ENCODE measurements around the gene FOXP4.

FOXP4 gene, protein sequence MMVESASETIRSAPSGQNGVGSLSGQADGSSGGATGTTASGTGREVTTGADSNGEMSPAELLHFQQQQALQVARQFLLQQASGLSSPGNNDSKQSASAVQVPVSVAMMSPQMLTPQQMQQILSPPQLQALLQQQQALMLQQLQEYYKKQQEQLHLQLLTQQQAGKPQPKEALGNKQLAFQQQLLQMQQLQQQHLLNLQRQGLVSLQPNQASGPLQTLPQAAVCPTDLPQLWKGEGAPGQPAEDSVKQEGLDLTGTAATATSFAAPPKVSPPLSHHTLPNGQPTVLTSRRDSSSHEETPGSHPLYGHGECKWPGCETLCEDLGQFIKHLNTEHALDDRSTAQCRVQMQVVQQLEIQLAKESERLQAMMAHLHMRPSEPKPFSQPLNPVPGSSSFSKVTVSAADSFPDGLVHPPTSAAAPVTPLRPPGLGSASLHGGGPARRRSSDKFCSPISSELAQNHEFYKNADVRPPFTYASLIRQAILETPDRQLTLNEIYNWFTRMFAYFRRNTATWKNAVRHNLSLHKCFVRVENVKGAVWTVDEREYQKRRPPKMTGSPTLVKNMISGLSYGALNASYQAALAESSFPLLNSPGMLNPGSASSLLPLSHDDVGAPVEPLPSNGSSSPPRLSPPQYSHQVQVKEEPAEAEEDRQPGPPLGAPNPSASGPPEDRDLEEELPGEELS

DNA sequence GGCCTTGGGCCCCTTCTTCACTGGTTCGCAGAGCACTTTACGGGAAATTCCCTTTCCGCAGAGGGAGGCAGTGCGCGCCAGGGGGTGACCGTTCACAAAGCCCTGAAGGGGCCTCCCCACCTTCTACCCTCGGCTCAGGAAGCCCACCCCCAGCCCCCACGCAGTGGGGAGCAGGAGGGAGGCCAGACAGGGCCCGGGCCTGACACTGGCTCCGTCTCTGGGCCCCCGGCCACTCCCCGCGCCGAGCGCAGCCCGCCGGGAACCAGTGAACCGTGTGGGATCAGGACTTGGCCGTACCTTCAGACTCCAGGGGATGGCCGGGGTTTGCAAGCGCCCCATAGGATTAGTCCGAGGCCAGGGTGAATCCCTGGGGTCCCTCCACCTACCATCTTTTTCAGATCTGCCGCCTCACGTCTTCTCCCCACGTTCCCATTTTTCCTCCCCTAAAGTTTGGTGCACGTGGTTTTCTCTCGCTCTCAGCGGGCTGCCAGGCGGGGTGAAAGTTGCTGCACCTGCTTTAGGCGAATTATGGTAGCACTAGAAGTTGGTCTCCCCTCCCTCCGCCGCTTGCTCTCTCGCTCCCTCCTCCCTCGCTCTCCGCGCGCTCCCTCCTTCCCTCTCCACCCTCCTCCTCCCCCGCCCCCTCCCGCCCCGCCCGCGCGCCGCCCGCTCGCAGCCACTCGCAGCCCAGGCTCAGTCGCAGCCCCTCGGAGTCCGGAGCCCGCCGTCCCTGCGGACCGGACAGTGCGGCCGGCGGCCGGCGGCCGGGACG lies at the start of gene FOXP4:
Gene FOXP4, plus strand, starts transcription at position 679 of the 772 bp plus-strand sequence. CDS start 19,380 bp downstream, outside the sequence.
- no peak for FAIRE-seq

DNA sequence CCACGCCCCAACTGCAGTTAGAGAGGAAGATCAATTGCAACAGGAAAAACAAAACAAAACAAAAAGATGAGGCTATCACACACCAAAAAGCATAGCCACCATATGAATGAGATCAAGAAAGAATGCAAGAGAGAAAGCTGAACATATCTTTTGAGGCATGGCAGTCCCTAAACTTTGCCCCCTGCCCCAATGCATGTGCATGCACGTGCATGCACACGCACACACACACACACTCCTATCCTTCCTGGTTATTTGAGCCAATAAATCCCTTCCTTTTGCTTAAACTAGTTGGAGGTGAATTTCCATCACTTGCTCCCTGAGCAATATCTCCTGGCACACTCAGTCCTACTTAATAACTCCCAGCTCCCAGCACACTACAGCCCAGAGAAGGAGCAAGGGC lies 48.6 kb upstream of the FOXP4 start:
- FAIRE-seq = no peak

DNA sequence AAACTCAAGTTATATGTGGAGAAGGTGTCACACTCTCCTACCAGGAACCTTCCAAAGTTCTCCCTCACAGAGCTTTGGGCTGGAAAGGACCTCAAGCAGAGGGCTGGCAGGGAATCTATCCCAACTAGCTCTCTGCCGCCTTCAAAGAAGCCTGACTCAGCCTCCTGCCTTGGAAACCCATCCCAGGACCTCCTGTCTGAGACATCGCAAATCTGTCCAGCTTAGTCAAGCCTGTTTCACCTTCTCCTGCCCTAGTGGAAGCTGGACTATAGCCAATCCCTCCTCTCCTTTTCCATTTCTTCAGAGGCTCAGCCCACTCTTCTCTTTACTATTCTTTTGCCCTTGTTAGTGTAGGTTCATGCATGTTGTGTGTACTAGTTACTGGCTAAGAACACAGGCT lies 48.2 kb upstream of the FOXP4 start:
- no peak for FAIRE-seq

DNA sequence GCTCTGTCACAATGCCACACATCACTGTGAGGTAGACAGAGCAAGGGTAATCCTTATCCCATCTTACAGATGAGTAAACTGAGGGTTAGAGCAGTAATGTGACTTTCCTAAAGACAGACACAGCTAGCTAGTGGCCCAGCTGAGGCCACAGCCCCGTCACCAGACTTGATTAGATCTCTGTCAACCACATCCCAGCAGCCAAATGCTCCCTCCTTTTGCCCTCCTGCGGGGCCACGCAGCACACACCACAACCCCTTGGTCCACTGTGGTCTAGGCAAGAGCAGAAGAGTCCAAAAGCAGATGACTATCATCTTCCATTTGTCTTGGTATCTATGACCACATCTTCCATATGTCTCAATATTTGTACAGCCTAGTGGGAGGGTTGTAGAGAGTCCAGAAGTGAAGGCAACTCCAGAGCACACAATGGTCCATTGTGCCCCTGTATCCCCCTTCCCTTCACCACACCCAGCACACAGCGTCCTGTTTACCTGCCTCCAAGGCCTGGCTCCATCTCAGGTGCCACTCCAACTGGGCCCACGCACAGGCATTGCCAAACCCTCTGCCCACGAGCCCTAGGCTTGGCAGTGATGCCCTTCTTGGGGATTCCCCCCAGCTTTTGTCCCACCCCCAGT lies 47.1 kb upstream of the FOXP4 start:
- no peak for FAIRE-seq

DNA sequence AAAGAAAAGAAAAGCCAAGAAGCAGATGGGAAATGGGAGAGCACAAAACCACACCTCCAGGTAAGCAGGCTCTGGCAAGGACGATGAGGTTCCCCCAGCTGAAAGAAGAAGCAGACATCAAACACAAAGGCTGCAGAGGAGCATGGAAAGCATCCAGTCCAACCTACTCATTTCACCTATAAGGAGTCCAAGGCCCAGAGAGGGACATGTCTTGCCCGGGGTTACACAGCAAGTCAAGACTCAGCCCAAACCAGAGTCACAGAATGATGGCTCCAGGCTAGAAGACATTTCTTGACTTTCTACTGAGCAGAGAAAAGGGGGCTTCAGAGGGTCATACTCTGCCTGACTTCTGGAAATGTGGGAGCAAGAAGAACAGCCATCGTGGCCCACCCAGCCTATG lies 45.6 kb upstream of the FOXP4 start:
- no peak for FAIRE-seq

DNA sequence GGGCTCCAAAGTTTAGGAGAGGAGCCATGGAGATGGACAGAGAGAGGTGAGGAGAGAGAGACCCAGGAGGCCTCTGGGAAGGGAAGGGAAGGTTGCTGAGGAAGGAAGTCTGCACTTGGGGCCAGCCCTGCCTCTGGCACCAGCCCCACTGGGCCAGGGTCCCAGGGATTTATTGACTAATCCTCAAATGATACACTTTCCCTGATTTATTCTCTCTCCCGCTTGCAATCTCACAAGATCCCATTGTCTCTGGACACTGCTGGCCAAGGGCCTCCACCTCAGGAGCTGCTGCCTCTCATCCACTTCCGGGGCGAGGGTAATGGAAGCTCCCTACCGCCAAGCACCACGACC lies 43.6 kb upstream of the FOXP4 start:
- no peak for FAIRE-seq

DNA sequence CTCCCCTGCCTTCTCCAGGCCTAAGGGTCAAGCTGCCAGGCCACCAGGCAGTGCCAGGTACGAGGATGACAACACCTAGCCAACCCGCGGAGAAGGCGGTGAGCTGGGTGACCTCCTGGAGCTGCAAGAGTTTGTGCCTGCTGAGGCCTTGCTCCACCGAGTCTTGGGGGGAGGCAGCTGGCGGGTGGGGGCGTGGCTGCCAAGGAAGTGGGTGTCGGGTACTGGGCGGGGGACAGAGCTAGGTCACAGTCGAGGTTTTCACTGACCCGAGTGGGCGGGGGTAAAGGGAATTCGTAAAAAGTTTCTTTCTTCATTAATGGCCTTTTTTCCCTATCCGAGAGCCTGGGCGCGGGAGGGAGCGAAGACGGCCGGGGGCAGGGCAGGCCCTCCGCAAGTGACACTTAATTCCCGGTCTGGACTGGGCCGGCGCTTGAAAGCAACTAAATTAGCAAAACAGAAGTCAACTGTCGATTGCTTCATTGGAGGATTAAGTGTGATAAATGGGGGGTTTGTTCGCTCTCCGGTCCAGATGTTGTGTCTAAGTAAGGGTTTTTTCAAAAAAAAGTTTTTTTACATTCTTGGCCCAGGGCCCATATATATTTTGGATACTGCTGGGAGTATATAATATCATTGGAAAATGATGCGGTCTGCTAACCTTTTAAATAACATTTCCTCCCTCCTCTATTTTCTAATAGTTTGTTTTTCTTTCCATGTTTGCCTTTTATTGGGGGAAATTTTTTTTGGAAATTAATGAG lies 43.1 kb upstream of the FOXP4 start:
- FAIRE-seq = no peak

DNA sequence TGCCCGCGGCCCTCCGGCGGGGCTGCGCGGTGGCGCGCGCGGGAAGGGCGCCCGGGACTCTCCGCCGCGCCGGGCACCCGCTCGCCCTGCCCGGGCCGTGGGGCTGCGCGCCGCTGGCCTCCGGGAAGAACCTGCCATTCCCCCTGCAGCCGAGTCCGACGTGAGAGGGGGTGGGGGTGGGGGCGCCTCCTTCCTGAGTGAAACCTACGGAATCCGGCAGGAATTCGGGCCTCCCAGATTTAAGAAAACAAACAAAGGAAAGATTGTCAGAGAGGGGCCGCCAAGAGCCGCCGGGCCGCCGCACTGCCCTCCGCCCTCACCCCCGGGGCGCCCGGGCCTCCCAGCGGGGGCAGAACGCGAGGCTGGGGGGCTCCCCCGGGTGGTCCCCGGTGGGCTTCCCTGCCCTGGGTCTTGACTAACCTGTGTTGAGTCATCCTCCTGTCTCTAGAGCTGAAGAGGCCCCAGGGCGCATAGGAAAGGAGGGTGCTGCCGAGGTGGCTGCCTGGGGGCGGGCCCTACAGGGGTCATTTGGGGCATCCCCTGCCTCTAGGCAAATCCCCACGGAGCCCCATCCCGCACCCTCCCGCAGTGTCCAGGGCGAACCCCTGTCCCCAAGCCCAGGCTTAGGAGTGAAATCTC lies 42.2 kb upstream of the FOXP4 start:
- no peak for FAIRE-seq

DNA sequence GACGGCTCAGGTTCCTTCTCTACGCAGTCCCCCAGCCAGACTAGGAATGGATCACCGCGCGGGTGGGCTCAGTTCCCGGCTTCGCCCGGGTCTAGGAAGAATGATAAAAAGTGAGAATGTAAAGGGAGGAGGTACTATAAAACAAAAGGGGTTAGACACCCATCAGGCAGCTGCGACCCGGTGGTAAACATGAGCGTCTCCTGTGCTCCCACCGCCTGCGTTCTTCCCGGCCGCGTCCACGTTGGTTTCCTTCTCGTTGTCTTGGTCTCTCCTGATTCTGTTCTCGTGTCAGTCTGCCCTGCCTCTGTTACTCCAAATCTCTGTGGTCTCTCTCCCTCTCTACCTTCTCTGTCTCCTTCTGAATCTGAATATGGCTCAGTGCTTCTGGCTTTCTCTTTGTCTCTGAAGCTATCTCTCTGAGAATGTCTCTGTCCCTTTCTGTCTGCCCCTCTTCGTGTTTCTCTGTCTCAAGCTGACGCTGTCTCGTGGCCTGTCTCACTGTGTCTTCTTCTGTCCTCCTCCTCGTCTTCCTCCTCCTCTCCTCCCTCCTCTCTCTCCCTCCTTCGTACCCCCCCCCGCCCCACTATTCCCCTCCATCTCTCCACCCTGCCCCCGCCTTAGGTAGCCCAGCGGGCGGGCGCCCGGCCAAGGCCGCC lies 41.6 kb upstream of the FOXP4 start:
- FAIRE-seq = no peak

DNA sequence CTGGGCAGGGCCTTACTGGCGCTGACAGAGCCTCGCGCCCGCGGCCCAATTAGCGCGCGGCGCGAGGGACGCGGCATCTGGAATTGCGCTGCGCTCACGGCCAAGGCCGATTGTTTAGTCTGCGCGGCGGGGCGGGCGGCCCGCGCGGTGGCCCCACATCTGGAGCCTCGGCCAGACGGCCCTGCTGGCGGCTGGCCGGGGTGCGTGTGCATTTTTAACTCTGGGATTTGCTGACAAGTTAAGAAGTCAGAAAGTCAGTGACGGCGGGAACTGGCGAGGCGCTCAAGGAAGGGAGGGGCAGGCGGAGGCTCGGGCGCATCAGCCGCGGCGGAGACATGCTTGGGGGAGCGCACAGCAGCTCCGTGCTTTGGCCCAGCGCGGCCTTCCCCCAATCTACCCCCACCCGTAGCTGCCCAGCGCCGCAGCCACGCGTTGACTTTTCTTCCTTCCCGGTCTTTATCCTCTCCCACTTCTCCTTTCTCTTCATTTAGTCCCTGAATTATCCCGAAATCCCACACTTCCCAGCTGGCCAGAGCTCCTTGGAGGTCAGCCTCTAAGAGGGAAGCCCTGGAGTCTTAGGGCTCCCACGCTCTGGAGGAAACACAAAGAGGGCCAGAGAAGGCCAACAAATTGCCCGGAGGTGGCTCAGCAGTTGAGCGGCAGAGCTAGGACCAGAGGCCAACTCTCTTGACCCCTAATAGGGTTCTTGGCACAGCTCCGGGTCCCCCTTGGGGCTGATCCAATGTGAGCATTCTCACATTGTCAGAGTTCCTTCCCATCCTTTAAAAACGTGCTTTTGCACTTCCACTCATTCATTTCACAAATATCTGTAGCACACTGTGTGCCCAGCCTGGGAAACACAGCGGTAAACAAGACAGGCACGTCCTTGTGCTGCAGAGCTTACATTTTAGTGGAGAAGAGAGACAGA lies 40.8 kb upstream of the FOXP4 start:
- no peak for FAIRE-seq

DNA sequence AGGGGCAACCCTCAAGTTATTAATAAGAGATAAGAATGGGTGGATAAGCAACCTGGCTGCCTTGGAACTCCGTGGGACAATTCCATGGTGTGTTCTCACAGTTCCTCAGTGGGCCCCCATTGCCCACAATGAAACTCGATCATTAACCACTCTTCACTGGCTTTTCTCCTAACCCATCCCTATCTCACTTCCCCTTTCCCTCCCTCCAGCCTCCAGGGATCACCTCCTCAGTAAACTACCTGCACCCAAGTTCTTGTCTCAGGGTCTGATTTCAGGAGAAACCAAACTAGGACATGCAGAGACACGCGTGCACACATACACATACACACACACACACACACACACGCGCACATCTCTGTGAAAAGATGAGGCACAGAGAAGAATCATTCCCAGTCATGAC lies 37.7 kb upstream of the FOXP4 start:
- no peak for FAIRE-seq

DNA sequence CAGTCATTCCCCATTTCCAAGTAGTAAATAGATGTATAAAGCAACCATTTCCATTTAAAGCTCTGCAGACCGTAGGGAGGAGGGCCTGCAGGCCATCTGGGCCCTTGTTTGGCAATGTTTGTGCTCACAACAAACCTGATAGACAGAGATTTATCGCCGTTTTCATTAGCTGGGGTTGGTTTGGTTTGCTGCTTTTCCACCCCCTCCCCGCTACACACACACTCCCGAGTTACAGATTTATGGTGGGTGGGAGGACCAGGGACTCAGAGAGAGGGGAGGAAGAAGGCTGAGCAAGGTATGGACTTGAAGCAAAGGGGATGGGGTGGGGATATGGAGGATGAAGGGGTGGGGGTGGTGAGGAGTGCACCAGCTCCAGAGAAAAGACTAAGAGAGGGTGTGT lies 36.6 kb upstream of the FOXP4 start:
- FAIRE-seq = no peak

DNA sequence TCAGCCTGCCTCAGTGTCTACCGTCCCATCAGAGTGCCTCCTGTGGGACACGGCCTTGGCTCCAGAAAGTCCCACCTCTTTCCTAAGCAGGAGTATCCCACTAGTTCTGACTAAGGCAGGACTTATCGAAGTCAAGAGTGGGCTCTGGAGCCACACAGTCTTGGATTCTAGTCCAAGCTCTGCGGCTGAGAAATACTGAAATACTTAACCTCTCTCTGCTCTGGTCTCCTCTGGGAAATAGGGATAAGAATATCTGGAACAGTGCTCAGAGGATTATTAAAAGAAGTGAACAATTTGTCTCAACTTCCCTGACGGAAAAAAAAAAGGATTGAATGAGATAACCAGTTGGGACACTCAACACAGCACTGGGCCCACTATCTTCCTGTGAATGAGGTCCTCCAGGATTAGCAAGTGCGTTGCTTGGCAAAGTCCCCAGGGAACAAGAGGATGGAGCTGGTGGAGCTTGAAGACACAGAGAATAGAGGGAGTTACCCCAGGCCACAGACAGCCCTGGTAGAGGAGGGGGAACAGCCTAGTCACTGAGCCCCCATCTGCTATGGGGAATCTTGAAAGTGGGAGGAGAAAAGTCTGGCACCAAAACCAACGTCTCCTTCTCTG lies 34.6 kb upstream of the FOXP4 start:
- FAIRE-seq = no peak

DNA sequence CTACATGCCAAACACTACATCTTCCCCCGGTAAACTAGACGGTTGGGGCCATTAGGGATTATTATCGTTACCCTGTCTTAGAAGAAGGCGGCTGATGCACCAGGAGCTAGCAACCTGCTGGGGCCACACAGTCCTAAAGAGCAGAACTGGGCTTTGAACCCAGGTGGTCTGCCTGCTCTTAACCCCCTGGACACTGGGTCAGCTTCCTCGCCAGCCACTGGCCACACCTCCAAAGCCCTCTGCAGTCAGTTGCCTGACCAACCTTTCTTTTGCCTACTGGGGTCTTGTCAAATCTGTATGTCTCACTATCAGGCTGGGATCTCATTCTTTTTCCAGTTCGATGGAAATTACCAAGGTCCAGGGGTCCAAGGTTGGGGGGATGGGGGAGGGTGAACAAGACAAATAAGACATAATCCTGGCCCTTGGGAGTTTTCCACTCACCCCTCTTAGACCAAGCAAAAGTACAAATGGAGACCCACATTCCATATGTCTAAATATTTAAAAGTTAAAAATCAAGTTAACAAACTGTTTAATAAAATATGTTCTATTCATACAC lies 34.0 kb upstream of the FOXP4 start:
- FAIRE-seq = no peak

DNA sequence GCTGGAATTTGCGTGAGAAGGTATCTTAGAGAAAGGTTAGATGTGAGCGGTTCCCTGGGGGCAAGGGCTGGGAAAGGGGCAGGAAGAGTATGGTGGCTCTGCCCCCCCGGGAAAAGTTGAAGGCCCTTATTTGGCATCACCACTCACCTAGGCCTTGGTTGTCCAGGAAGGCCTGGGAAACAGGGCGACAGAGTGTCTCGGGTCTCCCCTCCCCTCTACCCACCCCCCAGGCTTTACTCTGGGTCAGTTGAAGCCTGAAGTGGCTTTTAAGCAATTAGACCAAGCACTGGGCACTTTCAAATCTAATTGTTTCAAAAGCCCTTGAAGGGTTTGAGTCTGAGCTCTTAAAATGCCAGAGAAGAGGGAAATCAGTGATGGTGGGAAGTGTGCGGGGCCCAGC lies 30.2 kb upstream of the FOXP4 start:
- FAIRE-seq = no peak

DNA sequence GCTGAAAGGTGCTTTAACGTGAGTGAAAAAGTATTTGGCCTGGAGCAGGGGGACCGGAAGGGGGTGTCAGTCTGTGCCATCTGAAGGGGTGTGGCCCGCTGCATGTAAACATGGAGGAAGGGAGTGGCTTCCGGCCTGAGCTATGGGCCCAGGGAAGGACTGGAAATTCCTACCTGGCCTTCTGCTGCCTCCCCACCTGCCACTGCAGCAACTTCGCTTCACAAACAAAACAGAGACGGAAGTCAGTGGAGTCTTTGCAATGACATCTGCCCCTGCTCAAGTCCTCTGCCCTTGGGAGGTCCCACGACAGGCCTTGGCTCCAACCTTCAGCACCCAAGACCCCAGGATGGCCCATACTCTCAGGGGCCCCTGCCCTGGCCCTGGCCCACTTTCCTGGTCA lies 28.1 kb upstream of the FOXP4 start:
- no peak for FAIRE-seq

DNA sequence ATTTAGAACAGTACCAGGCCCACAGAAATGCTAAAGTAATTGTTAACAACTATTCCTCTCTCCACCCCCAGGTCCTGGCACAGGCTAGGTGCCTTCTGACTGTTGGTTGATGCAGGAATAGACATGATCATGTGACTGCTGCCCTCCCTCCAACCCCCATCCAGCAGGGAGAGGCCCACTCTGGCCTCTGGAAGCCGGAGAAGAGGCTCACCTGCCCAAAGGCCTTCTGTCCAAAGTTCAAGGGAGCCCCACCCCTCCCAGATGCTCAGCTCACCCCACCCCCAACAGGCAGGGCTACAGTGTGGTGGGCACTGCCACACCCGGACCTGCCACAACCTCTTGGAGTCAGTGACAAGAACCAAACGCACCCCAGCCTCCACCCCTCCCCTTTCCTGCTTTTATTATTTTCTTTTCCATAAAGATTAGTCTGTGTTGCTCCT lies 26.9 kb upstream of the FOXP4 start:
- no peak for FAIRE-seq

DNA sequence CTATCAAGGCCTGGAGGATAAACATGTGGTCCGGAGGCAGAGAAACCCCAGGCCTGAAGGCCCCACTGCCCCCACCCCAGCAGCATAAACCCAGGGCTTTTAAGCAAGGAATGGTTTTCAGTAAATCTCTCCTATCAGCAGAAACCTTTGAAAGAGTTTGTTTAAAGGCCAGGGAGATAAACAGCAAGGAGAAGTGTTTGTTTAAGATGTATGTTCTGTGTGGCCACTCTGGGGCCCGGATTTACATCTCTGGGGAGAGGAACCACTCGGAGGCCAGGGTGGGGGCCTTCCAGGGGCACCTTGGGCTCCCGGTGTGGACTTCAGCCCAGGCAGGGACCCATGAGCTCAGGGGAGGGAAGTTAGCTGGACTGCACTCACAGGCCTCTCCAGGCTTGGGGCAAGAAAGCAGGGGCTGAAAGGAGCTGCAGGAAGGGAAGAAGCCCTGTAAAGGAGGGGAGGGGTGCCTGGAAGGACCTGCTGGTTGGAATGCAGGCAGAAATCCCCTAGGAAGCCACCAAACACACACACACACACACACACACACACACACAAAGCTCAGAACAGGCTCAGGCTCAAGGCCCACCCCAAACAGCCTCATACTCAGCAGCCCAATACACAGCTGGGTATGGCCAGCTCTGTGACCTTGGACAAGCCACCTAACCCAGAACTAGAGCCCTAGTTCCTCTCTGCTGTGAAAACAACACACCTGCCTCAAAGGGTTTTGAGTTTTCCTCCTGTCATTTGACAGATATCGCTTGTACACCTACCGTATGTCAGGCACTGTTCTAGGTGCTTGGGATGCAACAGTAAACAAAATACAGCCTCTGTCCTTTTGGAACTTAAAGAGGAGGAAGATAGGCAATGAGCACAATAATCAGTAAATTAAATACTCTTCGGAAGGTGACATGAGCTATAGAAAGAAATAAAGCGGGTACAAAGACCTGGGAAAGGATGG lies 26.2 kb upstream of the FOXP4 start:
- FAIRE-seq = no peak
